CD4-positive, CD25-positive, alpha-beta regulatory T cell (primary cell): ENCODE data around the gene PAM. TPM values are rescaled to one million over a fixed set of nuclear protein-coding genes. Genes with fewer than 3 reads are reported as not detected.
A peak's percentile ranks its signal among the peaks of the same experiment; 100 is the strongest.

ENCODE experiments used
- ATAC-seq, 2 donors: fragments of 150-1000 bp; cut with Tn5 transposase; one replicate each; pipeline ENCODE4 v1.10.0; 2021; ENCODE audit warnings: low read depth in 2 of 2, moderate number of reproducible peaks in 2 of 2, moderate library complexity in 1 of 2
- DNase-seq, 3 donors: peaks; one replicate each; pipeline versions ENCODE4 v3.0.0 to v3.0.0-alpha.2; 2012 to 2022; ENCODE audit warnings: mixed read lengths in 1 of 3
- H3K27ac ChIP-seq: one replicate; pipeline ENCODE4 v1.7.0; 2013; ENCODE audit warnings: mild to moderate bottlenecking, low read length; ENCODE audit not compliant: insufficient read depth, poor library complexity, severe bottlenecking
- H3K27me3 ChIP-seq: one replicate; pipeline ENCODE4 v1.7.0; 2013; ENCODE audit warnings: low read length; ENCODE audit not compliant: control insufficient read depth, insufficient read depth
- H3K36me3 ChIP-seq: one replicate; pipeline ENCODE4 v1.7.0; 2013; ENCODE audit warnings: mild to moderate bottlenecking, low read length, moderate library complexity; ENCODE audit not compliant: control insufficient read depth, insufficient read depth
- H3K4me1 ChIP-seq: 2 replicates; pipeline ENCODE4 v1.7.0; 2013; ENCODE audit warnings: mild to moderate bottlenecking, low read length; ENCODE audit not compliant: insufficient read depth, control insufficient read depth, poor library complexity, severe bottlenecking
- H3K4me3 ChIP-seq: one replicate; pipeline ENCODE4 v1.7.0; 2013; ENCODE audit warnings: low read depth, mild to moderate bottlenecking, low read length, moderate library complexity
- H3K9me3 ChIP-seq, 2 experiments: 1 replicate in 1 of 2; 2 replicates in 1 of 2; pipeline ENCODE4 v1.7.0; 2013; ENCODE audit warnings: low read length in 2 of 2, mild to moderate bottlenecking in 1 of 2, moderate library complexity in 1 of 2; ENCODE audit not compliant: control insufficient read depth in 2 of 2
- H3K27ac Mint-ChIP-seq, 3 donors: one replicate each; pipeline ENCODE4 v1.8.0; 2020 to 2022; ENCODE audit warnings: mild to moderate bottlenecking in 3 of 3, mixed read lengths in 3 of 3, moderate library complexity in 2 of 3
- H3K27me3 Mint-ChIP-seq: one replicate; pipeline ENCODE4 v1.8.0; 2022; ENCODE audit warnings: mild to moderate bottlenecking, mixed read lengths
- H3K36me3 Mint-ChIP-seq: one replicate; pipeline ENCODE4 v1.8.0; 2020; ENCODE audit warnings: mixed read lengths
- H3K4me1 Mint-ChIP-seq, 4 donors: one replicate each; pipeline ENCODE4 v1.8.0; 2020 to 2022; ENCODE audit warnings: mixed read lengths in 4 of 4, mild to moderate bottlenecking in 1 of 4
- H3K4me3 Mint-ChIP-seq, 4 donors: one replicate each; pipeline ENCODE4 v1.8.0; 2020 to 2022; ENCODE audit warnings: mild to moderate bottlenecking in 4 of 4, mixed read lengths in 4 of 4, moderate library complexity in 3 of 4
- H3K9me3 Mint-ChIP-seq, 7 donors: one replicate each; pipeline ENCODE4 v1.8.0; 2020 to 2022; ENCODE audit warnings: mixed read lengths in 7 of 7, mild to moderate bottlenecking in 3 of 7, moderate library complexity in 2 of 7
- polyA plus RNA-seq, 4 donors: library from polyadenylated mRNA; unstranded; fragments of 300-500 nt; fragmentation: Illumina TruSeq; gene quantifications; one replicate each; pipeline ENCODE4 v1.2.3, GENCODE V29; 2021
- total RNA-seq: library from RNA; stranded (reverse); gene quantifications from one replicate; pipeline ENCODE4 v1.2.3, GENCODE V29; 2022

Gene PAM
- total and polyA plus RNA-seq, 5 donors from 2014 or later: 22.9 to 60.0 (median 34.7) TPM

DNA sequence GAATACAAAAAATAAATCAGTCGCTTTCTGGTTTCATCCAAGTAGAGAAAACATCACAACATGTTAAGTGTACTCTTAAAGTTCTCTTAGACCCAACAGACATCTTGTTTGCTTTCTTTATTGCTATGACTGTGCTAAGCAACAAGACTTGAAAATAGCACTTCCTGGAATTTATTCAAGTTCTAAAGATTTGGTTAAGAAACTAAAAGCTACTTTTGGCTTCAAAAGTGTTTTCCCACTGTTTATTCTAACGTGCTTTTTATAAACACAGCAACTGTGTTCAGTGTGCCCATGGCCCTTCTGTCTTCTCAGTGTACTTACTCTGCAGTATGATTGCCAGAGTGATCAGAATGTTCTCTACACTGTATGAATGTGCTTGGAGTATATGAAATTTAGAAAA, 255.1 kb downstream of the PAM start:
- Histone ChIP-seq H3K9me3 (no peaks in the 10 kb centered on the region), H3K27me3 (no peaks in the 10 kb centered on the region), H3K27ac (no peak overlapping the region), H3K4me3 (no peak overlapping the region), H3K36me3 (peaks cover 22% of the 10 kb centered on the region), H3K4me1 (no peaks in the 10 kb centered on the region)
- H3K4me3 Mint-ChIP-seq: no peak overlapping the region
- ATAC-seq (no peak), DNase-seq (peak in 1 of 3 donors; percentile 52)
- H3K27ac Mint-ChIP-seq: no peak overlapping the region
- peaks cover 33% of the 10 kb centered on the region for H3K36me3 Mint-ChIP-seq
- H3K9me3 Mint-ChIP-seq: peaks cover 0 to 7% (median 0%) of the 10 kb centered on the region in 7 donors
- H3K4me1 Mint-ChIP-seq: peaks cover 0 to 9% (median 1%) of the 10 kb centered on the region in 4 donors
- H3K27me3 Mint-ChIP-seq: no peaks in the 10 kb centered on the region

DNA sequence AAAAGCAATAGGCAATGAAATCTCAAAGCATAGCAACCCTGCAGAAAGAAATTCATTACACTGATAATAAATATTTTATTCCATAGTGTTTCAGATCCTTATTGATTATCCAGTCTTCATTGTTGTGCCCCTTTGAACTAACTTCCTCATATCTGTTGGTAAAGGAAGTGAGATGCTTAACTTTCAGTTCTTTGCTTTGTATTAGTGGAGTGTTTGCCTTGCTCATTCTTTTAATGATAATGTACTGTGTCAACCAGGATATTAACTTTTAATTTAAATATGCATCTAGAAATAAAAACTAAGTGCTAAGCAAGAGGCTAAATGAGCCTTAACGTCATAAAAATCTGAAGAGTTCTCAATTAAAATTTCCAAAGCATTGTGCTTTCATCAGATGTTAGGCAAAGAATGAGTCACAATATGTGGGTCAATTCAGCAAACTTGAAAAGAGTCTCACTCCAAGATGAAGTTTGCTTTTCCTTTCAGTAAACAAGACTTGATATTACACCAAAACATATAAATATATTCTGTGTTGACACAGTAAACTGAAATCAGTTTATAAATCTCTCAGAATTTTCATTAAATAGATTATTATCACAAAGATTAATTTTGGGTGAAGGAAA, 258.9 kb downstream of the PAM start:
- Histone ChIP-seq H3K27me3 (no peaks in the 10 kb centered on the region), H3K4me3 (no peak overlapping the region), H3K36me3 (peaks cover 24% of the 10 kb centered on the region), H3K4me1 (no peaks in the 10 kb centered on the region), H3K9me3 (no peaks in the 10 kb centered on the region), H3K27ac (no peak overlapping the region)
- Mint-ChIP-seq H3K4me3 (no peak overlapping the region), H3K27me3 (no peaks in the 10 kb centered on the region), H3K36me3 (peaks cover 30% of the 10 kb centered on the region), H3K4me1 (peaks cover 0 to 9% (median 1%) of the 10 kb centered on the region in 4 donors), H3K9me3 (peaks cover 0 to 7% (median 0%) of the 10 kb centered on the region in 7 donors), H3K27ac (no peak overlapping the region)
- ATAC-seq (no peak), DNase-seq (no peak)

DNA sequence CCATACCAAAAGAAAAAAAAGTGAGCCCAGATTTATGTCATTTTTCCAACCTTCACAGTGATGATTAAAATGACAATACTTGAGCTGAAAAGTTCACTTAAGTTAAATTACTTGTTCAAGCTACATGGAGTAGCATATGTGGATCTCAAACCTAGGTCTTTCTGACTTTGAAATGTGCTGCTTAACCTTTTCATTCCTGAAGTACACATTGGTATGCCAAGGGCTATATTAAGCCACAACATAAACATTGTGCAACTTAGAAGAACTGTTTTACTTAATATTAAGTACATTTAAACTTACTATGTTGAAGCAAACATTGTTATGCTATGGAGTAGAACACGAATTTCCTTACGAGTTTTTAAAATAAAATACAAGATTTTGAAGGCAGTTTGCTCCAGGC, 259.9 kb downstream of the PAM start:
- H3K4me1 Mint-ChIP-seq: peaks cover 0 to 4% (median 1%) of the 10 kb centered on the region in 4 donors
- no peak overlapping the region for H3K4me3 Mint-ChIP-seq
- Histone ChIP-seq H3K27ac (no peak overlapping the region), H3K4me3 (no peak overlapping the region), H3K27me3 (no peaks in the 10 kb centered on the region), H3K36me3 (peaks cover 19% of the 10 kb centered on the region), H3K4me1 (no peaks in the 10 kb centered on the region), H3K9me3 (no peaks in the 10 kb centered on the region)
- no peaks in the 10 kb centered on the region for H3K27me3 Mint-ChIP-seq
- no peak for DNase-seq
- peaks cover 29% of the 10 kb centered on the region for H3K36me3 Mint-ChIP-seq
- peaks cover 0 to 7% (median 0%) of the 10 kb centered on the region in 7 donors for H3K9me3 Mint-ChIP-seq
- no peak overlapping the region for H3K27ac Mint-ChIP-seq
- no peak for ATAC-seq

DNA sequence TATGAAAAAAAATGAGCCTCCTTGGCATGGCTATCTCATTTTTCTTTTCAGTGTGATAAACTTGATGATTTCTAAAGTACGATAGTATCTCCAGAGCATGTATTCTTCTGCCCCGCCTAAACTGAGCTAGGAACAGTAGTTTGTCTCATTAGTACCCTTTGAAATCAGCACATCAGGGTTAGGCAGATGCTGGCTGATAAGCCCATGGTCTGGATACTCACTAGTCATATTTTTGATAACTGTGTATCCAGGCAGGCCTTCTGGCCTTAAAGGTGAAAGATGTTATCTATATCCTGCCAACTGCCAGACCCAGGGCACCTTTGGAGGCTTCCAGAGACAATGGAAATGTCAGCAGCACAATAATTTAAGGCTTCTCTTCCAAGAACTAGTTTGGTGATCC, 261.1 kb downstream of the PAM start:
- Histone ChIP-seq H3K27me3 (no peaks in the 10 kb centered on the region), H3K9me3 (no peaks in the 10 kb centered on the region), H3K4me3 (no peak overlapping the region), H3K4me1 (no peaks in the 10 kb centered on the region), H3K36me3 (peaks cover 16% of the 10 kb centered on the region), H3K27ac (no peak overlapping the region)
- Mint-ChIP-seq H3K27ac (peak overlapping the region in 1 of 3 donors; percentile 42), H3K9me3 (peaks cover 0 to 7% (median 0%) of the 10 kb centered on the region in 7 donors), H3K4me1 (peaks cover 0 to 5% (median 2%) of the 10 kb centered on the region in 4 donors), H3K36me3 (peaks cover 31% of the 10 kb centered on the region), H3K27me3 (no peaks in the 10 kb centered on the region), H3K4me3 (no peak overlapping the region)
- ATAC-seq: no peak
- DNase-seq: no peak

DNA sequence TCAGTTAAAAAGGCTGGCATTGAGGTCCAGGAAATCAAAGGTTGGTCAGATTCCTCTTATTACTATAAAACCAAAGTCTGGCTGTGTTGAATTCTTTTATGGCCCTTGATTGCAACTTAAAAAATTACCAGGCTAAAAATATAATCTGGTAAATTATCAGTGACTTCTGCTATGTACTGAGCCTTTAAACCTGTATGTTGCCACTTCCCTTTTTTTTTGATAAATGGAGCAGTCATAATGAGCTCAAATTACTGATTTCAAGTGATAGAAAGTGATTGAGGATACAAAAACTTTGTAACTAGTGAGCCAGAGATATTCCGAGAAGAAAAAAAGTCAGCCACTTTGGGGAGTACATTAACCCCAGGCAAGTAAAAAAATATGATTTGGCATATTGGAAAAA, 264.7 kb downstream of the PAM start:
- H3K4me3 Mint-ChIP-seq: no peak overlapping the region
- ATAC-seq (no peak), DNase-seq (no peak)
- Histone ChIP-seq H3K27ac (no peak overlapping the region), H3K4me3 (no peak overlapping the region), H3K9me3 (no peaks in the 10 kb centered on the region), H3K27me3 (no peaks in the 10 kb centered on the region), H3K36me3 (peaks cover 23% of the 10 kb centered on the region), H3K4me1 (no peaks in the 10 kb centered on the region)
- no peaks in the 10 kb centered on the region for H3K9me3 Mint-ChIP-seq
- H3K27me3 Mint-ChIP-seq: no peaks in the 10 kb centered on the region
- H3K4me1 Mint-ChIP-seq: peaks cover 0 to 3% (median 0%) of the 10 kb centered on the region in 4 donors
- H3K36me3 Mint-ChIP-seq: peaks cover 24% of the 10 kb centered on the region
- H3K27ac Mint-ChIP-seq: no peak overlapping the region

DNA sequence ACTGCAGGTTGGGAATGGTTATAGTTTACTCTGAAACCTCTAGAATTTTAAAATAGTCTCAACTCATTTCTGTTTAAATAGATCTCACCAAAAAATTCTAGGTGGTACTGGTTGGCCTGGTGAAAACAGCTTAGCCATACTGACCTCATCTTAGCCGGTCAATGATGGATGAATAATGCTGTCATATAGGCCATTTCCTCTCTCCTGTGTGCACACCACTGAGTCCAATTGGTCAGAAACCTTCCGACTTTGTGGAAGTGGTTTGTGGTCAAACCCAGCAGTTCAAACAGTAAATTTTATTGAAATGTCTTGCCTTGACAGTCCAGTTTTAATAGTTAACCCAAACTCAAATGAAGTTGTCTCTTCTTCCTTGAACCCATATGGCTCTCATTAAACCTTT, 266.2 kb downstream of the PAM start:
- H3K27ac Mint-ChIP-seq: no peak overlapping the region
- H3K9me3 Mint-ChIP-seq: no peaks in the 10 kb centered on the region
- Histone ChIP-seq H3K4me1 (no peaks in the 10 kb centered on the region), H3K4me3 (no peak overlapping the region), H3K9me3 (no peaks in the 10 kb centered on the region), H3K36me3 (peaks cover 23% of the 10 kb centered on the region), H3K27me3 (no peaks in the 10 kb centered on the region), H3K27ac (no peak overlapping the region)
- H3K4me1 Mint-ChIP-seq: peaks cover 0 to 3% (median 0%) of the 10 kb centered on the region in 4 donors
- no peaks in the 10 kb centered on the region for H3K27me3 Mint-ChIP-seq
- no peak overlapping the region for H3K4me3 Mint-ChIP-seq
- ATAC-seq: no peak
- DNase-seq: no peak
- peaks cover 28% of the 10 kb centered on the region for H3K36me3 Mint-ChIP-seq

DNA sequence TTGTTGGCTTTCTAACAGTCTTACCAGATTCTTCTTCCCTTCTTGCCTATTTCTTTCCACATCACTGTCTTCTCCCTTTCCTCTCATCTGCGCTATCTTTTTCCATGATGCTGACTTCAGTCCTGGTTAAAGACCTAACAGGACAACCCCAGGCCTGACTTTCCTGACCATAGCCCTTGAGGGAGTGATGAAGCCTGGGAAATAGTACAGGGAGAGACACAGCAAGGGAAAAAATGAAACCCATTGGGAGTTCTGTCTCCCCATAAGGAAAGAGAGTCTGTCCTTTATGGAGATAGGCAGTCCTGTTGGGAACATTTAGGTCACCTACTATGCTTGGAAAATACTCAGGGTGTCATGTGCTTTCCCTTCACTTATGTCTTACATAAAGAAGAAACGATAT, 272.2 kb downstream of the PAM start:
- no peaks in the 10 kb centered on the region for H3K4me1 Mint-ChIP-seq
- Histone ChIP-seq H3K4me3 (no peak overlapping the region), H3K36me3 (peaks cover 22% of the 10 kb centered on the region), H3K27me3 (no peaks in the 10 kb centered on the region), H3K27ac (no peak overlapping the region), H3K9me3 (no peaks in the 10 kb centered on the region), H3K4me1 (no peaks in the 10 kb centered on the region)
- no peak for DNase-seq
- H3K4me3 Mint-ChIP-seq: no peak overlapping the region
- peak overlapping the region in 2 of 3 donors; percentile 4 to 45 for H3K27ac Mint-ChIP-seq
- H3K9me3 Mint-ChIP-seq: no peaks in the 10 kb centered on the region
- peaks cover 36% of the 10 kb centered on the region for H3K36me3 Mint-ChIP-seq
- no peak for ATAC-seq
- no peaks in the 10 kb centered on the region for H3K27me3 Mint-ChIP-seq

DNA sequence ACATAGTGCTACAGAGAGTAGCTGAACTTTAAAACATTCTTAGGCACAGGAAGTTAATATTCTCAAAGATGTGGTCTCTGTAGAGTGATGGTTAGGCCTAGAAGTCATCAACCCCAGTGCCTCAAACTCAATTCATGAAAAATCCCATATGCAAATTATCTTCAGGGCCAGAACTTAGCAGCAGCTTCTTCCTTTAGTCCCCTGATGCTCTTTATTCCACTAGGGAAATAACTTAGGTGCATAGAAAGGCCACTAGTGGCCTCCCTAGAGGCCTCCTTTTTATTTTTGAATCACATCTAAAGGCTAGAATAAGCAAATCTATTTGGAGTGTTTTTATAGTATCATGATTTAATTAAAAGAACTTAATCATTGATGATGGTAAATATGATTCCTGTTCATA, 276.5 kb downstream of the PAM start:
- Histone ChIP-seq H3K27me3 (no peaks in the 10 kb centered on the region), H3K36me3 (peaks cover 12% of the 10 kb centered on the region), H3K9me3 (no peaks in the 10 kb centered on the region), H3K4me1 (no peaks in the 10 kb centered on the region), H3K27ac (no peak overlapping the region), H3K4me3 (no peak overlapping the region)
- H3K9me3 Mint-ChIP-seq: no peaks in the 10 kb centered on the region
- ATAC-seq (no peak), DNase-seq (no peak)
- no peak overlapping the region for H3K4me3 Mint-ChIP-seq
- H3K4me1 Mint-ChIP-seq: no peaks in the 10 kb centered on the region
- H3K27me3 Mint-ChIP-seq: no peaks in the 10 kb centered on the region
- H3K27ac Mint-ChIP-seq: no peak overlapping the region
- H3K36me3 Mint-ChIP-seq: peaks cover 24% of the 10 kb centered on the region
